Retinal pigment epithelial cell (primary cell): ENCODE data around the gene WASF2.

Experiments
- DNase-seq: peaks from one replicate; pipeline ENCODE4 v3.0.0-alpha.2; 2010; ENCODE audit warnings: low read depth
- H3K4me3 ChIP-seq: 2 replicates; pipeline ENCODE4 v1.5.1; 2011; ENCODE audit warnings: mild to moderate bottlenecking, low read length, control low read depth, moderate library complexity
- CTCF ChIP-seq: conservative IDR thresholded peaks from 2 replicates; pipeline ENCODE4 v1.5.1; 2011; ENCODE audit warnings: low read depth, low read length, control low read depth, inconsistent platforms

WASF2 gene

GRCh38 chr1:27428316-27429028 lies 61.5 kb downstream of the WASF2 start:
- no peak for TF ChIP-seq CTCF
- H3K4me3 ChIP-seq, result no peak overlapping the region
- no peak for DNase-seq

GRCh38 chr1:27427816-27428315 lies 62.1 kb downstream of the WASF2 start:
- no peak for TF ChIP-seq CTCF
- no peak overlapping the region for H3K4me3 ChIP-seq
- DNase-seq, result no peak

- TF ChIP-seq CTCF, result no peak
These were observed 62.6 kb downstream of the WASF2 start for GRCh38 chr1:27427329-27427728.

GRCh38 chr1:27423709-27424108 lies 66.3 kb downstream of the WASF2 start:
- no peak for DNase-seq
- TF ChIP-seq CTCF, result no peak

More at GRCh38 chr1:27427329-27427728, 62.6 kb downstream of the WASF2 start:
- H3K4me3 ChIP-seq, result no peak overlapping the region
- DNase-seq, result no peak

GRCh38 chr1:27418326-27419185 lies 71.4 kb downstream of the WASF2 start:
- TF ChIP-seq CTCF, result no peak
- H3K4me3 ChIP-seq, result no peak overlapping the region
- peak; percentile 58 for DNase-seq

More at GRCh38 chr1:27423709-27424108, 66.3 kb downstream of the WASF2 start:
- no peak overlapping the region for H3K4me3 ChIP-seq

GRCh38 chr1:27417713-27418112 lies 72.3 kb downstream of the WASF2 start:
- no peak overlapping the region for H3K4me3 ChIP-seq
- TF ChIP-seq CTCF, result no peak
- DNase-seq, result no peak
